Fibroblast of the aortic adventitia (primary cell): ENCODE data around the gene SPANXN4. TPM values are rescaled to one million over a fixed set of nuclear protein-coding genes. Genes with fewer than 3 reads are reported as not detected.

Experiments used
- DNase-seq: peaks from one replicate; pipeline ENCODE4 v3.0.0-alpha.2; 2010; ENCODE audit warnings: low read depth
- H3K4me3 ChIP-seq: 2 replicates; pipeline ENCODE4 v1.5.1; 2011; ENCODE audit warnings: low read depth, mild to moderate bottlenecking, control low read depth, low read length, moderate library complexity
- total RNA-seq: library from RNA; depleted of rRNA; stranded (reverse); fragments of >200 nt; gene quantifications from 2 replicates; pipeline ENCODE4 v1.2.3, GENCODE V29; 2012; ENCODE audit warnings: low replicate concordance
- TF ChIP-seq, protein P1 (sequence below): IDR thresholded peaks from 2 replicates; pipeline ENCODE4 v1.5.1; 2011; ENCODE audit warnings: mild to moderate bottlenecking, low read length, control low read depth, inconsistent platforms; ENCODE audit not compliant: insufficient read depth

The SPANXN4 gene
- not detected in 2 replicates for total RNA-seq

GRCh38 chrX:143025628-143026027 is at the start of gene SPANXN4:
Gene SPANXN4 (plus strand): TSS chrX:143025928. CDS start chrX:143026015, 87 bp downstream.
- TF ChIP-seq, protein P1, sequence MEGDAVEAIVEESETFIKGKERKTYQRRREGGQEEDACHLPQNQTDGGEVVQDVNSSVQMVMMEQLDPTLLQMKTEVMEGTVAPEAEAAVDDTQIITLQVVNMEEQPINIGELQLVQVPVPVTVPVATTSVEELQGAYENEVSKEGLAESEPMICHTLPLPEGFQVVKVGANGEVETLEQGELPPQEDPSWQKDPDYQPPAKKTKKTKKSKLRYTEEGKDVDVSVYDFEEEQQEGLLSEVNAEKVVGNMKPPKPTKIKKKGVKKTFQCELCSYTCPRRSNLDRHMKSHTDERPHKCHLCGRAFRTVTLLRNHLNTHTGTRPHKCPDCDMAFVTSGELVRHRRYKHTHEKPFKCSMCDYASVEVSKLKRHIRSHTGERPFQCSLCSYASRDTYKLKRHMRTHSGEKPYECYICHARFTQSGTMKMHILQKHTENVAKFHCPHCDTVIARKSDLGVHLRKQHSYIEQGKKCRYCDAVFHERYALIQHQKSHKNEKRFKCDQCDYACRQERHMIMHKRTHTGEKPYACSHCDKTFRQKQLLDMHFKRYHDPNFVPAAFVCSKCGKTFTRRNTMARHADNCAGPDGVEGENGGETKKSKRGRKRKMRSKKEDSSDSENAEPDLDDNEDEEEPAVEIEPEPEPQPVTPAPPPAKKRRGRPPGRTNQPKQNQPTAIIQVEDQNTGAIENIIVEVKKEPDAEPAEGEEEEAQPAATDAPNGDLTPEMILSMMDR, result no peak
- H3K4me3 ChIP-seq, result no peak within 1 kb of the TSS
- no peak for DNase-seq

DNA sequence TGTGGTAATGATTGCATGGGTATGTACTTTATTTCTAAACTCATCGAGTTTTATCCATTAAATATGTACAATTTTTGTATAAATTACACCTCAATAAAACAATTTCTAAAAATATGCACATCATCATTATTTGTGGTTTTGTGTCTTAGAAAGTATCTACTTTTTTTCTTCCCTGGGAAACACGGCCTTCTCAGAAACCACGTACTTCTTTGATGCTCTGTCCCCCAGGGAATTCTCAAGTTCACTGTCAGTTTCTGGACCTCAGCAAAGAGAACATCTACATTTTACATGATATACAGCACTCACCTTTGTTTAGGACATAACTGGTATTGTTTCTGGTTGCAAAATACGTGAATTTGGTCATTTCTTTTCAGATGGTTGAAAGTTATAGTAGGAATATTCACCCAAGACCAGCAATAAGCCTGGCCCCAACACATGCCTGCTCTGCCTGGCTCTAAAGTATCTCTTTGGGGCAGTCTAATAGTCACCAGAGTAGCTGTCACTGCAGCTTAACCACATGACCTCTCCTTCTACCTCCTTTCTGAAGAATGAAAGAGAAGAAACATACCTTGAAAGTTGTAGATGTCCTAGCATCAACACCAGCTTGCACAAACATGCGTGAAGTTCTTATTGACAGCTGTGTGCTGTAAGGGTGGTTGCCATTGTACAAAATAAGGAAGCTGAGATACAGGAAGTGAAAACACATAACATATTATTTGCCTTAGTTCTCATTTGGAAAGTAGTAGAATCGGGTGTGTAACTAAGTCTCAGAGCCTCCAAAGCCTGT is 48.4 kb upstream of the SPANXN4 start:
- DNase-seq, result no peak
- TF ChIP-seq, protein P1, result no peak
- no peak overlapping the region for H3K4me3 ChIP-seq

GRCh38 chrX:142978130-142978684 is 47.5 kb upstream of the SPANXN4 start:
- no peak overlapping the region for H3K4me3 ChIP-seq
- no peak for DNase-seq
- TF ChIP-seq, protein P1, result no peak

- H3K4me3 ChIP-seq, result no peak overlapping the region
- DNase-seq, result no peak
- TF ChIP-seq, protein P1, result no peak
Measured at GRCh38 chrX:142982679-142983078, 43.0 kb upstream of the SPANXN4 start.

DNA sequence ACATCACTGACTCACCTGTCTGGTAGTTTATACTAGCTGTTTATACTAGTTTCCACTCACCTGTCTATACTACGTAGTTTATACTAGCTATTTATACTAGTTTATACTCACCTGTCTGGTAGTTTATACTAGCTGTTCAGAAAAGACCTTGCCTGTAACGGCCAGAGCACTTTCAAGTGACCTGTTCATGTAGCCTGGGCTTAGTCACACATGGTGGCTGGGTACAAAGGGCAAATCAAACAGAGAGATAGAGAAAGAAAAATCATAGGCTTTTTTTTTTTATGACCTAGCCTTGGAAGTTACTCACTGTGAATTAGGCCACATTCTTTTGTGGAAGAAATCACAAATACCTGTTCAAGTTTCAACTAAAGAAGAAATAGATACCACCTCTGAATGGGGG is 30.7 kb upstream of the SPANXN4 start:
- no peak for DNase-seq
- TF ChIP-seq, protein P1, result no peak
- no peak overlapping the region for H3K4me3 ChIP-seq

GRCh38 chrX:142998447-142999198 is 27.1 kb upstream of the SPANXN4 start:
- TF ChIP-seq, protein P1, result no peak
- DNase-seq, result no peak
- H3K4me3 ChIP-seq, result no peak overlapping the region
